ENCODE results near the gene VARS1.

- TF ChIP-seq, protein P1, sequence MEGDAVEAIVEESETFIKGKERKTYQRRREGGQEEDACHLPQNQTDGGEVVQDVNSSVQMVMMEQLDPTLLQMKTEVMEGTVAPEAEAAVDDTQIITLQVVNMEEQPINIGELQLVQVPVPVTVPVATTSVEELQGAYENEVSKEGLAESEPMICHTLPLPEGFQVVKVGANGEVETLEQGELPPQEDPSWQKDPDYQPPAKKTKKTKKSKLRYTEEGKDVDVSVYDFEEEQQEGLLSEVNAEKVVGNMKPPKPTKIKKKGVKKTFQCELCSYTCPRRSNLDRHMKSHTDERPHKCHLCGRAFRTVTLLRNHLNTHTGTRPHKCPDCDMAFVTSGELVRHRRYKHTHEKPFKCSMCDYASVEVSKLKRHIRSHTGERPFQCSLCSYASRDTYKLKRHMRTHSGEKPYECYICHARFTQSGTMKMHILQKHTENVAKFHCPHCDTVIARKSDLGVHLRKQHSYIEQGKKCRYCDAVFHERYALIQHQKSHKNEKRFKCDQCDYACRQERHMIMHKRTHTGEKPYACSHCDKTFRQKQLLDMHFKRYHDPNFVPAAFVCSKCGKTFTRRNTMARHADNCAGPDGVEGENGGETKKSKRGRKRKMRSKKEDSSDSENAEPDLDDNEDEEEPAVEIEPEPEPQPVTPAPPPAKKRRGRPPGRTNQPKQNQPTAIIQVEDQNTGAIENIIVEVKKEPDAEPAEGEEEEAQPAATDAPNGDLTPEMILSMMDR (conservative IDR thresholded peaks at IDR 0.05; ENCODE audit: low read depth in 2 of 2) = no peak
- TF ChIP-seq, protein P2, sequence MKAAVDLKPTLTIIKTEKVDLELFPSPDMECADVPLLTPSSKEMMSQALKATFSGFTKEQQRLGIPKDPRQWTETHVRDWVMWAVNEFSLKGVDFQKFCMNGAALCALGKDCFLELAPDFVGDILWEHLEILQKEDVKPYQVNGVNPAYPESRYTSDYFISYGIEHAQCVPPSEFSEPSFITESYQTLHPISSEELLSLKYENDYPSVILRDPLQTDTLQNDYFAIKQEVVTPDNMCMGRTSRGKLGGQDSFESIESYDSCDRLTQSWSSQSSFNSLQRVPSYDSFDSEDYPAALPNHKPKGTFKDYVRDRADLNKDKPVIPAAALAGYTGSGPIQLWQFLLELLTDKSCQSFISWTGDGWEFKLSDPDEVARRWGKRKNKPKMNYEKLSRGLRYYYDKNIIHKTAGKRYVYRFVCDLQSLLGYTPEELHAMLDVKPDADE (IDR thresholded peaks at IDR 0.05) = no peak
- TF ChIP-seq POLR2AphosphoS5 (IDR thresholded peaks at IDR 0.05; ENCODE audit: low read depth) (no peak), REST (IDR thresholded peaks at IDR 0.05; ENCODE audit: unreplicated experiment) (no peak), EZH2 (IDR thresholded peaks at IDR 0.05; ENCODE audit: low read depth, unreplicated experiment) (no peak), JUNB (IDR thresholded peaks at IDR 0.05; ENCODE audit: unreplicated experiment) (no peak), NANOG (IDR thresholded peaks at IDR 0.05; ENCODE audit: borderline replicate concordance) (no peak)
Observed at GRCh38 chr6:31819871-31820299, 24.3 kb upstream of the VARS1 start.

All from GM23338 (cell line).